PC-3 (cell line): Measurements from ENCODE around the gene VPS25. TPM values are rescaled to one million over a fixed set of nuclear protein-coding genes. Genes with fewer than 3 reads are reported as not detected.
"Not testable (repeated sequence)": the region's sequence is repeated elsewhere in the genome, so short reads cannot be mapped to it uniquely, and the experiment has no call there.

Source experiments
- ATAC-seq: fragments of 200-7000 bp; cut with Tn5 transposase; 2 replicates; pipeline ENCODE4 v1.9.1; 2020; ENCODE audit warnings: mild to moderate bottlenecking, moderate library complexity
- BruUV-seq: library from RNA; stranded (reverse); fragments of 400-500 nt; replicated peaks from 2 replicates; lab custom pipeline; 2021; lab: Mats Ljungman, UMichigan
- CTCF ChIA-PET: fragments of 300-600 bp; sonication (Branson Sonifier 250); formaldehyde crosslinking; loops from one replicate; lab custom pipeline; 2022; ENCODE audit warnings: antibody characterized with exemption; lab: Charles Lee
- POLR2A ChIA-PET: fragments of 300-600 bp; sonication (Branson Sonifier 250); formaldehyde crosslinking; loops from one replicate; lab custom pipeline; 2022; ENCODE audit warnings: antibody characterized with exemption; ENCODE audit not compliant: unreplicated experiment; lab: Charles Lee
- DNase-seq: peaks from one replicate; pipeline ENCODE4 v3.0.0-alpha.2; 2015
- H2AFZ ChIP-seq: fragments of 300-600 bp; sonication (generic); 2 replicates; pipeline ENCODE4 v1.6.0; 2016; ENCODE audit warnings: antibody characterized with exemption, low read length
- H3F3A ChIP-seq: fragments of 300-600 bp; sonication (generic); one replicate; pipeline ENCODE4 v1.6.0; 2017; ENCODE audit warnings: antibody characterized with exemption, low read length, control low read depth, mild to moderate bottlenecking; ENCODE audit not compliant: unreplicated experiment
- H3K27ac ChIP-seq: fragments of 300-600 bp; sonication (generic); 2 replicates; pipeline ENCODE4 v1.5.1; 2016; ENCODE audit warnings: mild to moderate bottlenecking, low read length
- H3K27me3 ChIP-seq: fragments of 300-600 bp; sonication (generic); 2 replicates; pipeline ENCODE4 v1.6.1; 2016; ENCODE audit warnings: low read length, mixed read lengths
- H3K36me3 ChIP-seq: fragments of 300-600 bp; sonication (generic); 2 replicates; pipeline ENCODE4 v1.6.1; 2016; ENCODE audit warnings: low read depth, mixed run types, low read length, mixed read lengths
- H3K4me1 ChIP-seq: fragments of 300-600 bp; sonication (generic); 2 replicates; pipeline ENCODE4 v1.5.1; 2016; ENCODE audit warnings: low read length; ENCODE audit not compliant: insufficient read depth
- H3K4me2 ChIP-seq: fragments of 300-600 bp; sonication (generic); 2 replicates; pipeline ENCODE4 v1.6.0; 2016; ENCODE audit warnings: low read length
- H3K4me3 ChIP-seq: fragments of 300-600 bp; sonication (generic); 2 replicates; pipeline ENCODE4 v1.5.1; 2016; ENCODE audit warnings: mild to moderate bottlenecking, low read length, mixed read lengths
- H3K79me2 ChIP-seq: fragments of 300-600 bp; sonication (generic); 2 replicates; pipeline ENCODE4 v1.6.1; 2017; ENCODE audit warnings: low read length, mixed read lengths
- H3K9ac ChIP-seq: fragments of 300-600 bp; sonication (generic); 2 replicates; pipeline ENCODE4 v1.6.0; 2016; ENCODE audit warnings: mild to moderate bottlenecking, low read length
- H3K9me2 ChIP-seq: fragments of 300-600 bp; sonication (generic); replicated peaks from 2 replicates; pipeline ENCODE4 v1.6.1; 2016; ENCODE audit warnings: mixed run types, low read length, mixed read lengths
- H3K9me3 ChIP-seq: fragments of 300-600 bp; sonication (generic); 2 replicates; pipeline ENCODE4 v1.6.1; 2016; ENCODE audit warnings: low read length, mixed read lengths
- H4K20me1 ChIP-seq: fragments of 300-600 bp; sonication (generic); 2 replicates; pipeline ENCODE4 v1.6.1; 2016; ENCODE audit warnings: low read length, mixed read lengths
- EZH2 ChIP-seq: fragments of 300-600 bp; sonication (generic); IDR thresholded peaks from one replicate; pipeline ENCODE4 v1.6.1; 2017; ENCODE audit warnings: antibody characterized with exemption, mild to moderate bottlenecking, low read length; ENCODE audit not compliant: unreplicated experiment
- EZH2phosphoT487 ChIP-seq: fragments of 300-600 bp; sonication (generic); IDR thresholded peaks from 2 replicates; pipeline ENCODE4 v1.6.1; 2018; ENCODE audit warnings: mild to moderate bottlenecking, antibody characterized with exemption, low read length, borderline replicate concordance
- intact Hi-C: fragments of 100-400 bp; cut with micrococcal nuclease; formaldehyde crosslinking; loops from 2 replicates; pipeline ENCODE4 v1.9.0; 2023
- total RNA-seq: library from RNA; depleted of rRNA; stranded (reverse); fragments of >200 nt; gene quantifications from 2 replicates; pipeline ENCODE4 v1.2.3, GENCODE V29; 2014
- TF ChIP-seq, protein P1 (sequence below): fragments of 300-600 bp; sonication (generic); conservative IDR thresholded peaks from 2 replicates; pipeline ENCODE4 v1.5.1; 2017; ENCODE audit warnings: antibody characterized with exemption, low read depth, mild to moderate bottlenecking, low read length

Gene VPS25
- total RNA-seq, 1 experiment from 2014 or later: 62.0 TPM

DNA sequence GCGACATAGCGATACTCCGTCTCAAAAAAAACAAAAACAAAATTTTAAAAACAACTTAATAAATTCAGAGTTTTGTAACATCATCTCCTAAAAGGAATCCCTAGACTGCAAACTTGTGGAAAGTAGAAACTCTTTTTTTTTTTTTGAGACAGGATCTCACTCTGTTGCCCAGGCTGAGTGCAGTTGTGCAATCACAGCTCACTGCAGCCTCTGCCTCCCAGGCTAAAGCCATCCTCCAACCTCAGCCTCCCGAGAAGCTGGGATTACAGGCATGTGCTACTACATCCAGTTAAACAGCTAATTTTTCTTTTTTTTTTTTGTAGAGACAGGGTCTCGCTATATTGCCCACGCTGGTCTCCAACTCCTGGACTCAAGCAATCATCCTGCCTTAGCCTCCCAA lies 48.1 kb upstream of the VPS25 start:
- DNase-seq (no peak), ATAC-seq (no peak)
- Histone ChIP-seq H3K9me3 (no peaks in the 10 kb centered on the region), H2AFZ (no peak overlapping the region), H3K4me1 (no peaks in the 10 kb centered on the region), H3K4me2 (no peak overlapping the region), H3K27me3 (no peaks in the 10 kb centered on the region), H3K9me2 (no peaks in the 10 kb centered on the region), H3K79me2 (no peaks in the 10 kb centered on the region), H3F3A (no peaks in the 10 kb centered on the region), H3K4me3 (no peak overlapping the region), H4K20me1 (no peaks in the 10 kb centered on the region), H3K9ac (no peak overlapping the region), H3K36me3 (peaks cover 3% of the 10 kb centered on the region; the same call in 1 of the 2 replicates), H3K27ac (no peak overlapping the region)
- no TSS peak for BruUV-seq
- CTCF ChIA-PET: no interaction called here
- intact Hi-C loops: no loop called here
- TF ChIP-seq EZH2phosphoT487 (no peak), EZH2 (no peak)
- TF ChIP-seq, protein P1, sequence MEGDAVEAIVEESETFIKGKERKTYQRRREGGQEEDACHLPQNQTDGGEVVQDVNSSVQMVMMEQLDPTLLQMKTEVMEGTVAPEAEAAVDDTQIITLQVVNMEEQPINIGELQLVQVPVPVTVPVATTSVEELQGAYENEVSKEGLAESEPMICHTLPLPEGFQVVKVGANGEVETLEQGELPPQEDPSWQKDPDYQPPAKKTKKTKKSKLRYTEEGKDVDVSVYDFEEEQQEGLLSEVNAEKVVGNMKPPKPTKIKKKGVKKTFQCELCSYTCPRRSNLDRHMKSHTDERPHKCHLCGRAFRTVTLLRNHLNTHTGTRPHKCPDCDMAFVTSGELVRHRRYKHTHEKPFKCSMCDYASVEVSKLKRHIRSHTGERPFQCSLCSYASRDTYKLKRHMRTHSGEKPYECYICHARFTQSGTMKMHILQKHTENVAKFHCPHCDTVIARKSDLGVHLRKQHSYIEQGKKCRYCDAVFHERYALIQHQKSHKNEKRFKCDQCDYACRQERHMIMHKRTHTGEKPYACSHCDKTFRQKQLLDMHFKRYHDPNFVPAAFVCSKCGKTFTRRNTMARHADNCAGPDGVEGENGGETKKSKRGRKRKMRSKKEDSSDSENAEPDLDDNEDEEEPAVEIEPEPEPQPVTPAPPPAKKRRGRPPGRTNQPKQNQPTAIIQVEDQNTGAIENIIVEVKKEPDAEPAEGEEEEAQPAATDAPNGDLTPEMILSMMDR: no peak
- POLR2A ChIA-PET: no interaction called here

DNA sequence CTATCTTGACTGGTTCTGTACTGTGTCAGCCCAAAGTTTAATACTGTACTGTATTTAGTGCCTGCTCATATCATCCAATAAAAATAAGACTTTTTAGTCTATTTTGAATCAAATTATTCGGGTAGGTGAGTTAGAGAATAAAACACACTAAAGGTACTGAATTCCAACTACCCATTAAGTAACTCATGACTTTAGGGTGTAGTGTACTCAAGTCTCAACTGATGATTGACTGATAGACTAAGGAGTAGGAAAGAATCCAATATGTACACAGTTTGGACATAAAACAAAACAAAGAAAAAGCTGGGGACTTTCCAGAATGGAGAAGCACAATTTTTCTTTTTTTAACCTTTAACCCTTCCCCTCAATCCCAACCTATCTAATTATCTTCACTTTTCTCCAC lies 32.5 kb upstream of the VPS25 start:
- intact Hi-C loops: no loop called here
- Histone ChIP-seq H3K79me2 (peaks cover 5% of the 10 kb centered on the region), H3K4me2 (no peak overlapping the region), H3K9ac (no peak overlapping the region), H3K27ac (no peak overlapping the region), H3K36me3 (no peaks in the 10 kb centered on the region), H2AFZ (no peak overlapping the region), H3K4me3 (no peak overlapping the region), H4K20me1 (no peaks in the 10 kb centered on the region), H3K27me3 (no peaks in the 10 kb centered on the region), H3K4me1 (no peaks in the 10 kb centered on the region; the same call in 1 of the 2 replicates), H3K9me3 (no peaks in the 10 kb centered on the region), H3F3A (no peaks in the 10 kb centered on the region), H3K9me2 (no peaks in the 10 kb centered on the region)
- CTCF ChIA-PET: interaction anchor here (0.6 kb wide), 1 partner anchor 23 kb away, joined by 4 read pairs; no protein-coding TSS in a partner anchor
- no peak for TF ChIP-seq EZH2
- TF ChIP-seq, protein P1: no peak
- no peak for TF ChIP-seq EZH2phosphoT487
- no TSS peak for BruUV-seq
- POLR2A ChIA-PET: no interaction called here
- ATAC-seq: no peak
- no peak for DNase-seq

DNA sequence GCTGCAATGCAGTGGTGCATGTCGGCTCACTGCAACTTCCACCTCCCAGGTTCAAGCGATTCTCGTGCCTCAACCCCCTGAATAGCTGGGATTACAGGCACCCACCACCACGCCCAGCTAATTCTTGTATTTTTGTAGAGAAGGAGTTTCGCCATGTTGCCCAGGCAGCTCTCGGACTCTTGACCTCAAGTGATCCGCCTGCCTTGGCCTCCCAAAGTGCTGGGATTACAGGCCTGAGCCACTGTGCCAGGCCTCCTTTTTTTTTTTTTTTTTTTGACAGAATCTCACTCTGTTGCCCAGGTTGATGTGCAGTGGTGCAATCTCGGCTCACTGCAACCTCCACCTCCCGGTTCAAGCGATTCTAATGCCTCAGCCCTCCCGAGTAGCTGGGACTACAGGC lies 30.3 kb upstream of the VPS25 start:
- H3K27ac ChIP-seq, BruUV-seq, DNase-seq, H3K4me1 ChIP-seq, H3K79me2 ChIP-seq, POLR2A ChIA-PET, H3K9me2 ChIP-seq, H3F3A ChIP-seq, H3K4me2 ChIP-seq, H3K9me3 ChIP-seq, H3K27me3 ChIP-seq, H3K36me3 ChIP-seq, H4K20me1 ChIP-seq, H3K4me3 ChIP-seq, ATAC-seq, intact Hi-C loops, H2AFZ ChIP-seq, H3K9ac ChIP-seq, CTCF ChIA-PET: not testable (repeated sequence)
